Thyroid gland (tissue), 4 donors: ENCODE results near the gene KIF13A.

Source experiments
- POLR2A ChIP-seq, 2 donors: fragments of 450-650 bp; IDR thresholded peaks; one replicate each; pipeline ENCODE4 v1.6.1; 2017; ENCODE audit warnings: antibody characterized with exemption in 2 of 2, mild to moderate bottlenecking in 2 of 2, moderate library complexity in 1 of 2
- TF ChIP-seq, protein P1 (sequence below), 6 experiments: fragments of 200-600 bp in 3 of 6; fragments of 450-650 bp in 3 of 6; sonication (generic) in 3 of 6; IDR thresholded peaks; one replicate each; pipeline ENCODE4 v1.5.1; 2016 to 2019; ENCODE audit warnings: antibody characterized with exemption in 6 of 6, mild to moderate bottlenecking in 2 of 6, inconsistent platforms in 1 of 6, moderate library complexity in 1 of 6

DNA sequence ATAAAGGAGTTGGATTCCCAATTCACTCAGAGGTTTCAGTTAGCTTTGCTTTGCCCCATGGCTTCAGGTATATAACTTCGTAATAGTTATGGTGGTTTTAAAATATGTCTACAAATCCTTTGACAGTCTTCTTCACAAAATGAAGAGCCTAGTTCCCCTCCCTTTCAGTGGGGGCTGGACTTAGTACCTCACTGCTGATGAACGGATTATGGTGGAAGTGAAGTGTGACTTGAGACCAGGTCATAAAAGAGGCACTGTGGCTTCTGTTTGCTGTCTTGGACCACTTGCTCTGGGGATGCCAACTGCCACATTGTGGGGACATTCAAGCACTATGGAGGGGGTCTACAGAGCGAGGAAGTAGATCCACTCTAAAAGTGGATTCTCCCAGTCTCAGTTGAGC, 233.2 kb downstream of the KIF13A start:
- TF ChIP-seq POLR2A (IDR thresholded peaks at IDR 0.05) = no peak
- TF ChIP-seq, protein P1, sequence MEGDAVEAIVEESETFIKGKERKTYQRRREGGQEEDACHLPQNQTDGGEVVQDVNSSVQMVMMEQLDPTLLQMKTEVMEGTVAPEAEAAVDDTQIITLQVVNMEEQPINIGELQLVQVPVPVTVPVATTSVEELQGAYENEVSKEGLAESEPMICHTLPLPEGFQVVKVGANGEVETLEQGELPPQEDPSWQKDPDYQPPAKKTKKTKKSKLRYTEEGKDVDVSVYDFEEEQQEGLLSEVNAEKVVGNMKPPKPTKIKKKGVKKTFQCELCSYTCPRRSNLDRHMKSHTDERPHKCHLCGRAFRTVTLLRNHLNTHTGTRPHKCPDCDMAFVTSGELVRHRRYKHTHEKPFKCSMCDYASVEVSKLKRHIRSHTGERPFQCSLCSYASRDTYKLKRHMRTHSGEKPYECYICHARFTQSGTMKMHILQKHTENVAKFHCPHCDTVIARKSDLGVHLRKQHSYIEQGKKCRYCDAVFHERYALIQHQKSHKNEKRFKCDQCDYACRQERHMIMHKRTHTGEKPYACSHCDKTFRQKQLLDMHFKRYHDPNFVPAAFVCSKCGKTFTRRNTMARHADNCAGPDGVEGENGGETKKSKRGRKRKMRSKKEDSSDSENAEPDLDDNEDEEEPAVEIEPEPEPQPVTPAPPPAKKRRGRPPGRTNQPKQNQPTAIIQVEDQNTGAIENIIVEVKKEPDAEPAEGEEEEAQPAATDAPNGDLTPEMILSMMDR (IDR thresholded peaks at IDR 0.05) = no peak
